MM.1S (cell line): ENCODE measurements around the gene CARD10.

Source experiments
- CTCF ChIP-seq: fragments of 300-600 bp; sonication (generic); IDR thresholded peaks from 2 replicates; pipeline ENCODE4 v1.5.1; 2016; ENCODE audit warnings: antibody characterized with exemption, low read length, mixed read lengths
- EZH2 ChIP-seq: fragments of 300-600 bp; sonication (generic); optimal IDR thresholded peaks from 2 replicates; pipeline ENCODE3; 2017; ENCODE audit warnings: low read depth, mild to moderate bottlenecking, antibody characterized with exemption, low read length, mixed read lengths
- EZH2phosphoT487 ChIP-seq: fragments of 300-600 bp; sonication (generic); IDR thresholded peaks from 2 replicates; pipeline ENCODE4 v1.6.1; 2018; ENCODE audit warnings: antibody characterized with exemption, low read length

- TF ChIP-seq CTCF (no peak), EZH2 (no peak), EZH2phosphoT487 (no peak)
Observed at GRCh38 chr22:37499027-37499707, 20.0 kb downstream of the CARD10 start.
